Liver (tissue), 9 donors: Measurements from ENCODE around the gene DCX. TPM values are rescaled to one million over a fixed set of nuclear protein-coding genes. Genes with fewer than 3 reads are reported as not detected.

Source experiments
- DNase-seq: peaks from one replicate; pipeline ENCODE4 v3.0.0-alpha.2; 2017; ENCODE audit warnings: low spot score
- H3K27ac ChIP-seq, 2 donors: one replicate each; pipeline ENCODE4 v1.7.0; 2013; ENCODE audit warnings: inconsistent platforms in 2 of 2, low read length in 2 of 2, control low read depth in 1 of 2, low read depth in 1 of 2, mild to moderate bottlenecking in 1 of 2
- H3K27me3 ChIP-seq, 4 donors: one replicate each; pipeline versions ENCODE4 v1.6.1 to v1.7.0; 2013; ENCODE audit warnings: low read length in 3 of 4, inconsistent platforms in 1 of 4, mild to moderate bottlenecking in 1 of 4, moderate library complexity in 1 of 4; ENCODE audit not compliant: control insufficient read depth in 4 of 4, insufficient read depth in 4 of 4
- H3K36me3 ChIP-seq, 4 donors: one replicate each; pipeline versions ENCODE4 v1.6.1 to v1.7.0; 2013; ENCODE audit warnings: low read length in 3 of 4, mild to moderate bottlenecking in 3 of 4, low read depth in 1 of 4, moderate library complexity in 1 of 4; ENCODE audit not compliant: control insufficient read depth in 4 of 4, insufficient read depth in 3 of 4
- H3K4me1 ChIP-seq, 4 donors: one replicate each; pipeline versions ENCODE4 v1.6.1 to v1.7.0; 2013; ENCODE audit warnings: low read length in 3 of 4, mild to moderate bottlenecking in 3 of 4, moderate library complexity in 1 of 4; ENCODE audit not compliant: control insufficient read depth in 4 of 4, insufficient read depth in 4 of 4
- H3K4me3 ChIP-seq, 3 donors: one replicate each; pipeline versions ENCODE4 v1.6.1 to v1.7.0; 2013; ENCODE audit warnings: low read length in 3 of 3, control low read depth in 1 of 3, low read depth in 1 of 3, mild to moderate bottlenecking in 1 of 3
- H3K9ac ChIP-seq, 2 donors: one replicate each; pipeline ENCODE4 v1.7.0; 2013; ENCODE audit warnings: low read length in 2 of 2, mild to moderate bottlenecking in 2 of 2, moderate library complexity in 2 of 2, control low read depth in 1 of 2, low read depth in 1 of 2
- H3K9me3 ChIP-seq, 4 donors: one replicate each; pipeline versions ENCODE4 v1.6.1 to v1.7.0; 2013; ENCODE audit warnings: low read length in 3 of 4; ENCODE audit not compliant: control insufficient read depth in 4 of 4
- CTCF ChIP-seq: fragments of 150-350 bp; IDR thresholded peaks from 2 replicates; pipeline ENCODE4 v1.5.1; 2017; ENCODE audit warnings: improper control_type of control experiment, low read depth, low read length; ENCODE audit not compliant: missing input control
- EGR1 ChIP-seq, 2 donors: IDR thresholded peaks; 2 replicates each; pipeline ENCODE4 v1.6.1; 2016 to 2018; ENCODE audit warnings: antibody characterized with exemption in 2 of 2, low read depth in 2 of 2
- FOXA1 ChIP-seq: IDR thresholded peaks from 2 replicates; pipeline ENCODE4 v1.6.1; 2016; ENCODE audit warnings: antibody characterized with exemption
- FOXA2 ChIP-seq: IDR thresholded peaks from 2 replicates; pipeline ENCODE4 v1.6.1; 2016; ENCODE audit warnings: antibody characterized with exemption
- GABPA ChIP-seq, 2 donors: IDR thresholded peaks in 1 of 2; conservative IDR thresholded peaks in 1 of 2; 2 replicates each; pipeline ENCODE4 v1.6.1; 2016; ENCODE audit warnings: antibody characterized with exemption in 2 of 2, mild to moderate bottlenecking in 1 of 2, moderate library complexity in 1 of 2
- HNF4G ChIP-seq: IDR thresholded peaks from 2 replicates; pipeline ENCODE4 v1.6.1; 2016; ENCODE audit warnings: antibody characterized with exemption
- JUND ChIP-seq, 2 donors: IDR thresholded peaks; 2 replicates each; pipeline ENCODE4 v1.6.1; 2016; ENCODE audit warnings: antibody characterized with exemption in 2 of 2
- NR2F2 ChIP-seq: IDR thresholded peaks from 2 replicates; pipeline ENCODE4 v1.6.1; 2016; ENCODE audit warnings: antibody characterized with exemption
- RAD21 ChIP-seq, 2 donors: IDR thresholded peaks; 2 replicates each; pipeline ENCODE4 v1.6.1; 2016; ENCODE audit warnings: antibody characterized with exemption in 2 of 2, mild to moderate bottlenecking in 2 of 2
- RXRA ChIP-seq, 2 donors: IDR thresholded peaks; 2 replicates each; pipeline ENCODE4 v1.6.1; 2017 to 2018; ENCODE audit warnings: antibody characterized with exemption in 2 of 2, mild to moderate bottlenecking in 1 of 2
- SP1 ChIP-seq: IDR thresholded peaks from 2 replicates; pipeline ENCODE4 v1.6.1; 2018; ENCODE audit warnings: antibody characterized with exemption, mild to moderate bottlenecking
- TAF1 ChIP-seq: conservative IDR thresholded peaks from 2 replicates; pipeline ENCODE4 v1.6.1; 2016; ENCODE audit warnings: antibody characterized with exemption, mild to moderate bottlenecking
- YY1 ChIP-seq: IDR thresholded peaks from 2 replicates; pipeline ENCODE4 v1.6.1; 2016; ENCODE audit warnings: antibody characterized with exemption, mild to moderate bottlenecking
- WGBS: extraction: QIAGEN DNeasy Blood & Tissue Kit; methylation state at CpG from one replicate; pipeline ENCODE4 v1.1.7; 2013; 5-methylcytosine and 5-hydroxymethylcytosine counted together
- polyA plus RNA-seq, 2 donors: library from polyadenylated mRNA; stranded (reverse) in 1 of 2; unstranded in 1 of 2; fragments of 200-250 nt in 1 of 2; fragments of >200 nt in 1 of 2; fragmentation: Nextera tagmentation in 1 of 2; extraction: Ambion mirVana in 1 of 2; gene quantifications; one replicate each; pipeline versions ENCODE4 v1.2.1 to v1.2.3, GENCODE V29; 2013 to 2015
- total RNA-seq, 2 donors: library from RNA; depleted of rRNA; stranded (reverse); fragments of >200 nt; gene quantifications; one replicate each; pipeline ENCODE4 v1.2.3, GENCODE V29; 2014
- TF ChIP-seq, protein P1 (sequence below): IDR thresholded peaks from 2 replicates; pipeline ENCODE4 v1.6.1; 2016; ENCODE audit warnings: antibody characterized with exemption
- TF ChIP-seq, protein P2 (sequence below): IDR thresholded peaks from 2 replicates; pipeline ENCODE4 v1.6.1; 2016; ENCODE audit warnings: antibody characterized with exemption, mild to moderate bottlenecking
- donor health status: healthy.
- donor health status: healthy.
- donor health status: healthy.
- donor health status: healthy.
- donor health status: healthy.

Gene DCX
- total and polyA plus RNA-seq, 4 donors = 0.01 TPM; not detected in 3

DNA sequence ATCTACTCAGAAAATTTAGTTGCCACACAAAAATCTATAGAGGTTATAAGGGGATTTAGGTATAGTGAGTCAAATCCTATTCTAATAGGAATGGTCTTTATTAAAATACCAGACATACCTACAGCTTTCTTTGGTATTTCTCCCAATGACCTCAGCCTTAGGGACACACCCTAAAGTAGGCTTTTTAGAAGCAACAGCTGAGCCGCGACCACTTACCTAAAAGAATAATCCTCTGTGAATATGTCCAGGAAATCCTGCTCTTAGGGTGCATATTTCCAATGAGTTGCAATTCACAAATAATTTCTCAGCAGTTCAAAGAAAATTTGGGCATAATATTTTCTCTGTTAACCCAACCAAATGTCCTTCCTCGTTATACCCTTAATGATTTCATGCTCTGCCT, 2.7 kb downstream of the DCX start:
- H3K36me3 ChIP-seq = no peaks in the 10 kb centered on the region
- DNase-seq = no peak
- WGBS = 84% methylated on average over 3 of the region's 3 CpGs
- H3K27me3 ChIP-seq = peaks cover 0 to 7% (median 0%) of the 10 kb centered on the region in 4 donors
- H3K4me3 ChIP-seq = no peak overlapping the region
- no peak for TF ChIP-seq YY1
- TF ChIP-seq RXRA (IDR thresholded peaks at IDR 0.05) = no peak
- no peak for TF ChIP-seq HNF4G
- TF ChIP-seq CTCF = no peak
- TF ChIP-seq, protein P1, sequence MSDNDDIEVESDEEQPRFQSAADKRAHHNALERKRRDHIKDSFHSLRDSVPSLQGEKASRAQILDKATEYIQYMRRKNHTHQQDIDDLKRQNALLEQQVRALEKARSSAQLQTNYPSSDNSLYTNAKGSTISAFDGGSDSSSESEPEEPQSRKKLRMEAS = no peak
- TF ChIP-seq, protein P2, sequence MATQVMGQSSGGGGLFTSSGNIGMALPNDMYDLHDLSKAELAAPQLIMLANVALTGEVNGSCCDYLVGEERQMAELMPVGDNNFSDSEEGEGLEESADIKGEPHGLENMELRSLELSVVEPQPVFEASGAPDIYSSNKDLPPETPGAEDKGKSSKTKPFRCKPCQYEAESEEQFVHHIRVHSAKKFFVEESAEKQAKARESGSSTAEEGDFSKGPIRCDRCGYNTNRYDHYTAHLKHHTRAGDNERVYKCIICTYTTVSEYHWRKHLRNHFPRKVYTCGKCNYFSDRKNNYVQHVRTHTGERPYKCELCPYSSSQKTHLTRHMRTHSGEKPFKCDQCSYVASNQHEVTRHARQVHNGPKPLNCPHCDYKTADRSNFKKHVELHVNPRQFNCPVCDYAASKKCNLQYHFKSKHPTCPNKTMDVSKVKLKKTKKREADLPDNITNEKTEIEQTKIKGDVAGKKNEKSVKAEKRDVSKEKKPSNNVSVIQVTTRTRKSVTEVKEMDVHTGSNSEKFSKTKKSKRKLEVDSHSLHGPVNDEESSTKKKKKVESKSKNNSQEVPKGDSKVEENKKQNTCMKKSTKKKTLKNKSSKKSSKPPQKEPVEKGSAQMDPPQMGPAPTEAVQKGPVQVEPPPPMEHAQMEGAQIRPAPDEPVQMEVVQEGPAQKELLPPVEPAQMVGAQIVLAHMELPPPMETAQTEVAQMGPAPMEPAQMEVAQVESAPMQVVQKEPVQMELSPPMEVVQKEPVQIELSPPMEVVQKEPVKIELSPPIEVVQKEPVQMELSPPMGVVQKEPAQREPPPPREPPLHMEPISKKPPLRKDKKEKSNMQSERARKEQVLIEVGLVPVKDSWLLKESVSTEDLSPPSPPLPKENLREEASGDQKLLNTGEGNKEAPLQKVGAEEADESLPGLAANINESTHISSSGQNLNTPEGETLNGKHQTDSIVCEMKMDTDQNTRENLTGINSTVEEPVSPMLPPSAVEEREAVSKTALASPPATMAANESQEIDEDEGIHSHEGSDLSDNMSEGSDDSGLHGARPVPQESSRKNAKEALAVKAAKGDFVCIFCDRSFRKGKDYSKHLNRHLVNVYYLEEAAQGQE = no peak
- TF ChIP-seq NR2F2 = no peak
- TF ChIP-seq FOXA1 = no peak
- TF ChIP-seq GABPA (IDR thresholded peaks at IDR 0.05 in 1 of 2, conservative IDR thresholded peaks at IDR 0.05 in 1 of 2) = no peak
- TF ChIP-seq EGR1 (IDR thresholded peaks at IDR 0.05; ENCODE audit: low read depth in 2 of 2) = no peak
- TF ChIP-seq RAD21 (IDR thresholded peaks at IDR 0.05) = no peak
- no peak overlapping the region for H3K27ac ChIP-seq
- no peaks in the 10 kb centered on the region for H3K9me3 ChIP-seq
- H3K9ac ChIP-seq = no peak overlapping the region
- H3K4me1 ChIP-seq = no peaks in the 10 kb centered on the region

DNA sequence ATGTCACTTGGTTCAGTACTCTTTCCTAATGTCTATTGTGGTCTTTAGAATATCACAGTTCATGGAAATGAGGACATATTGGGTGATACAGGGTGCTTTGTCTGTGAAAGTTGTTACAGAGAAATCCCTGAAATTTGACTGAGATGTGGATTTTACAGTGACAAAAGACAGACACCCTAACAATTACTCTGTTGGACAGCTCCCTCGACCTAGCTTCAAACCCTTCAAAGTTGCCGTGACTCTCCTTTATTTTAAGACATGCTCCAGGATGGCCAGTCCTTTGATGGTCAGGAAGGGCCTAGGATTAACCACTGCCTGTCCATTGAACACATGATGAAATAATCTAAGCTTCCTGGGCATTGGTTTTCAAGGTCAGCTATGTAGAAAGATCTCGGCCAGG, 4.0 kb downstream of the DCX start:
- Histone ChIP-seq H3K4me3 (no peak overlapping the region), H3K36me3 (no peaks in the 10 kb centered on the region), H3K9ac (no peak overlapping the region), H3K27ac (no peak overlapping the region), H3K9me3 (no peaks in the 10 kb centered on the region), H3K4me1 (no peaks in the 10 kb centered on the region), H3K27me3 (peaks cover 0 to 7% (median 0%) of the 10 kb centered on the region in 4 donors)
- TF ChIP-seq FOXA1 (no peak), JUND (IDR thresholded peaks at IDR 0.05) (no peak), FOXA2 (no peak), SP1 (no peak), NR2F2 (no peak), TAF1 (no peak), HNF4G (no peak), CTCF (no peak), RAD21 (IDR thresholded peaks at IDR 0.05) (no peak)
- DNase-seq = no peak
- 27% methylated on average over 3 of the region's 3 CpGs for WGBS
